C4-2B (cell line): Measurements from ENCODE around the gene NFIC.

ENCODE experiments used
- H3K27ac ChIP-seq: fragments of 450-650 bp; 2 replicates; pipeline ENCODE4 v1.5.1; 2017
- ZFX ChIP-seq: fragments of 450-650 bp; IDR thresholded peaks from 2 replicates; pipeline ENCODE4 v1.6.1; 2017
- TF ChIP-seq, protein P1 (sequence below): fragments of 450-650 bp; conservative IDR thresholded peaks from 2 replicates; pipeline ENCODE4 v1.5.1; 2017; ENCODE audit warnings: mild to moderate bottlenecking

The NFIC gene

DNA sequence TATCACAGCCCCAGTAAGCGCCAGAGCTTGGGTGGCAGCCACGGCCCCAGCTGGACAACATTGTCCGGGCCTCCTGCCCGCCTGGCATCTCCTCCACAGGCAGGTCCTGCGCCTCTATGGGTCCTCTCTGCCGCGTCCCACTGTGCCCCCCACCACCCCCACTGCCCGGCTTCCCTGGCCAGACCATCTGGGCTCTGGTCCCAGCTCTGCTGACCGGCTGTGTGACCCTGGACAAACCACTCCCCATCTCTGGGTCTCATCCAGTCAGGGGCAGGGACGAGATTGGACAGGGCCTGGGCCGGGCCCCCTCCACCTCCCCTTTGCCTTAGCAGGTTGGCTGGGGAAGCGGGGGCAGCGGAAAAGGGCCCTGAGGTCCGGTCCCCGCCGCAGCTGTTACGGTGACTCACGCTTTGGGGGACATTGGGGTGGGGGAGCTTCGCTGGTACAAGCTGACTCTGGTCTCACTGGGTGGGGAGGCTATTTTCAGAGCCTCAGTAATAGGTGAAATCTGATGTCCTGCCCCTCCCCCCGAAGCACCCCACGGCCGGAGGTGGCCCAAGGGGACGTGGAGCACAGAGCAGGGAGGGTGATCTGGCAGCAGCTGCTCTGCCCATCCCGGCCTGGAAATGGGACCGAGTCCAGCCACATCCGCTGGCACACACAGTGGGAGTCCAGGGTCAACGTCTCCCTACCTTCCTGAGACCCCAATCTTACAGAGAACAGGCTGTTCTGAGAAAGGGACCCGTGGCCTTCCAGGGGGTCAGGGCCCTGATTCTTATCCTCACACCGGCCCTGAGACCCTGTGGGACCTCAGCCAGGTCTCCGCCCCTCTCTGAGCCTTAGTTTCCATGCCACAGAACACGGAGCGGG, 9.1 kb downstream of the NFIC start:
- peak overlapping the region; percentile 58 for H3K27ac ChIP-seq
- TF ChIP-seq ZFX, result no peak
- TF ChIP-seq, protein P1, sequence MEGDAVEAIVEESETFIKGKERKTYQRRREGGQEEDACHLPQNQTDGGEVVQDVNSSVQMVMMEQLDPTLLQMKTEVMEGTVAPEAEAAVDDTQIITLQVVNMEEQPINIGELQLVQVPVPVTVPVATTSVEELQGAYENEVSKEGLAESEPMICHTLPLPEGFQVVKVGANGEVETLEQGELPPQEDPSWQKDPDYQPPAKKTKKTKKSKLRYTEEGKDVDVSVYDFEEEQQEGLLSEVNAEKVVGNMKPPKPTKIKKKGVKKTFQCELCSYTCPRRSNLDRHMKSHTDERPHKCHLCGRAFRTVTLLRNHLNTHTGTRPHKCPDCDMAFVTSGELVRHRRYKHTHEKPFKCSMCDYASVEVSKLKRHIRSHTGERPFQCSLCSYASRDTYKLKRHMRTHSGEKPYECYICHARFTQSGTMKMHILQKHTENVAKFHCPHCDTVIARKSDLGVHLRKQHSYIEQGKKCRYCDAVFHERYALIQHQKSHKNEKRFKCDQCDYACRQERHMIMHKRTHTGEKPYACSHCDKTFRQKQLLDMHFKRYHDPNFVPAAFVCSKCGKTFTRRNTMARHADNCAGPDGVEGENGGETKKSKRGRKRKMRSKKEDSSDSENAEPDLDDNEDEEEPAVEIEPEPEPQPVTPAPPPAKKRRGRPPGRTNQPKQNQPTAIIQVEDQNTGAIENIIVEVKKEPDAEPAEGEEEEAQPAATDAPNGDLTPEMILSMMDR, result no peak

GRCh38 chr19:3376091-3376455, 9.7 kb downstream of the NFIC start:
- H3K27ac ChIP-seq, result peak overlapping the region; percentile 58

DNA sequence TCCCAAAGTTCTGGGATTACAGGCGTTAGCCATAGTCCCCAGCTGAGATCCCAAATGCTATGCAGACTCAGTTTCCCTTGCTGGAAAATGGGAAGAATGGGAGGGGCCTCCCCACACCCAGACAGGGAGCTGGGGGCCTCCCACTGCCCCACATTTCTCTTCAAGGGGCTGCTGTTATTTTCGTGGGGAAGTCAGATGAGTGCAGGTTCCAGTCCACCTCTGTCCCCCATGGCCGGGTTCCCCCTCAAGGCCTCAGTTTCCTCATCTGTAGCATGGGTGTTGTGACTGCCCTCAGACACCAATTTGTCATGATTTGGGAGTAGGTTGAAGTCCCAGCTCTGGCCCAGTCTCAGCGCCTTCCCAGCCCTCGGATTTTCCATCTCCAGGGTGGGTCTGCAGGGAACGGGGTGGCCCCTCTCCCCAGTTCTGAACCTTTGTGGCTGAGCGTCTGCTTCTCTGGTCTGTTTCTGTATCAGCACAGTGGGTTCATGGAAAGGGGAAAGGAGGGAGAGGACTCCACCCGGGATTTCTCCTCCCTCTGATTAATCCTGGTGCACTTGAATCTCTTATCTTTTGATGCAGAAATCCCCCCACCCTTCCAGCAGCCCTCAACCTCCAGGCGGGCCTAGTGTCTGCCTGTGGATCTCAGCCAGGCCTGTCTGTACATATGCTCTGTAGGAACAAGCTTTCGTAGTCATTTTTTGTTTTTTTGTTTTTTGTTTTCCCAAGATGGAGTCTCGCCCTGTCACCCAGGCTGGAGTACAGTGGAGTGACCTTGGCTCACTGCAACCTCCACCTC, 12.2 kb downstream of the NFIC start:
- no peak for TF ChIP-seq ZFX
- TF ChIP-seq, protein P1, result no peak
- no peak overlapping the region for H3K27ac ChIP-seq

DNA sequence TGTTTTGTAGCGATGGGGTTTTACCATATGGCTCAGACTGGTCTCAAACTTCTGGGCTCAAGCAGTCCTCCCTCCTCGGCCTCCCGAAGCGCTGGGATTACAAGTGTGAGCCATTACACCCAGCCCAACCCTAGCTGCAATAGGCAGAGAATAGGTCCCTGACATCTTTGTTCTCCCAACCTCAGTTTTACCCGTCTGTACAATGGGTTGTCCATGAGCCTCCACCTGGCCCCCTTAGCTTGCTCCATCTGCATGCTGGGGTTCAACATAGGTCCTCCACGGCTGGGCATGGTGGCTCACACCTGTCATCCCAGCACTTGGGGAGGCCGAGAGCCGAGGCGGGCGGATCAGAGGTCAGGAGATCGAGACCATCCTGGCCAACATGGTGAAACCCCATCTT, 14.4 kb downstream of the NFIC start:
- no peak for TF ChIP-seq ZFX
- TF ChIP-seq, protein P1, result no peak
- no peak overlapping the region for H3K27ac ChIP-seq

GRCh38 chr19:3381701-3382372, 15.5 kb downstream of the NFIC start:
- no peak for TF ChIP-seq ZFX
- TF ChIP-seq, protein P1, result no peak

DNA sequence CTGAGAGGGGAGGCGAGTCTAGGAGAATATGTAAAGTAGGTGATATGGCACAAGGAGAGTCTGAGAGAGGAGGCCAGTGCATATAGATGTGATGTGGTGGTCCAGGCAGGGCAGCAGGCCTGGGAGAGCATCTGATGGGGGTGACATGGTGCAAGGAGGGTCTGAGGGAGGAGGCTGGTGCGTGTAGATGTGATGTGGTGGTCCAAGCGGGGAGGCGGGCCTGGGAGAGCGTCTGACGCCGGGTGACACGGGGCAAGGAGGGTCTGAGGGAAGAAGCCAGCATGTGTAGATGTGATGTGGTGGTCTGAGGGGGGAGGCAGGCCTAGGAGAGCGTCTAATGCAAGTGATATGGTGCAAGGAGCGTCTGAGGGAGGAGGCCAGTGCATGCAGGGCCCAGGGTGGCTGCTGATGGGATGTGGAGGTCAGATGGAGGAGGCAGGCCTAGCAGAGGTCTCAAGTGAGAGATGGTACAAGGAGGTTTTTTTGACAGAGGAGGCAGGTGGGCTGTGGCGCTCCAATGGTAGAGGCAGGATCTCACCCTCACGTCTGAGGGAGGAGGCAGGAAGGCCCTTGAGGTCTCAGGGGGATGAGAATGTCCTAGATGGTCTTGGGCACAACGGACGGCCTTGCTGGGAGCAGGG, 16.2 kb downstream of the NFIC start:
- no peak overlapping the region; the same call in 1 of the 2 replicates for H3K27ac ChIP-seq
- TF ChIP-seq, protein P1, result no peak
- no peak for TF ChIP-seq ZFX

More at GRCh38 chr19:3381701-3382372, 15.5 kb downstream of the NFIC start:
- no peak overlapping the region for H3K27ac ChIP-seq

- TF ChIP-seq ZFX, result no peak
- TF ChIP-seq, protein P1, result no peak
- H3K27ac ChIP-seq, result no peak overlapping the region; the same call in 1 of the 2 replicates
Observed at GRCh38 chr19:3383121-3383722, 16.8 kb downstream of the NFIC start.
